Measurements from ENCODE around the gene TDRD10. TPM values are rescaled to one million over a fixed set of nuclear protein-coding genes. Genes with fewer than 3 reads are reported as not detected.

TDRD10 gene
- total and polyA plus RNA-seq, 2 of the 8 experiments (the other 6 are each of a cell fraction or from before 2014, with no cell fraction given) = 0.15 to 0.27 TPM

DNA sequence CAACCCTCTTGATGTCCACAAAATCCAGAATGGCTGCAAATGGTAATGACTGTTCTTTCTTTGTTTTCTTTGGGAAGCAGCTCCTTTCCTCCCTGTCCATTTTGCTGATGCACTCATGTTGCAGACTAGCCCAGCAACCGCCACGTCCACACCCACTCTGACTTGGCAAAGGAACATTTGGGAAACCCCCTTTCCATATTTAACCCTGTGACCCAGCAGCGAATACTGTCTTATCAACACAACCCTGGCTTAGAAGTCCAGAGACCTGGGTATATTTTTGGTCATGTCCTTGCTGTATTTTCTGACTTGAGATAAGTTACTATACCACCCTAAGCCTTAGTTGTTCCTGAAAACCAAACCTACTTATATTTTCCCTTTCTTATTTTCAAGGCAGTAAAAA, 18.3 kb downstream of the TDRD10 start:
- Histone ChIP-seq H3K4ac (replicated peaks; ENCODE audit: insufficient read length, low read depth, low read length) (no peak overlapping the region), H3K4me2 (ENCODE audit: insufficient read depth in 1 of 2, low read depth in 2 of 2, low read length in 2 of 2) (no peak overlapping the region), H3K14ac (ENCODE audit: insufficient read length) (no peak overlapping the region), H2AFZ (ENCODE audit: low read length) (no peak overlapping the region), H3K79me1 (ENCODE audit: low read depth, low read length) (no peaks in the 10 kb centered on the region), H2AK5ac (ENCODE audit: low read depth, low read length) (no peak overlapping the region), H4K91ac (replicated peaks; ENCODE audit: insufficient read length, low read length) (no peak overlapping the region), H2BK20ac (ENCODE audit: low read length) (no peak overlapping the region), H3K4me1 (replicated peaks in 1 of 4; ENCODE audit: control insufficient read depth in 3 of 4, insufficient read depth in 4 of 4, low read length in 3 of 4) (no peaks in the 10 kb centered on the region; a peak in 1 of 7 replicates), H4K20me1 (replicated peaks in 1 of 2; ENCODE audit: control insufficient read depth in 1 of 2, insufficient read depth in 2 of 2, low read length in 2 of 2) (no peaks in the 10 kb centered on the region), H4K8ac (ENCODE audit: extremely low read depth, insufficient read depth, low read length) (no peak overlapping the region), H3K18ac (ENCODE audit: extremely low read depth, low read length) (no peak overlapping the region), H2BK12ac (ENCODE audit: low read depth, low read length) (no peak overlapping the region), H3K23ac (ENCODE audit: insufficient read length) (no peak overlapping the region), H3K27me3 (replicated peaks in 1 of 4; ENCODE audit: control insufficient read depth in 3 of 4, extremely low read depth in 1 of 4, insufficient read depth in 3 of 4, low read length in 3 of 4) (peaks cover 0 to 3% (median 0%) of the 10 kb centered on the region in 4 experiments; a peak in 1 of 7 replicates), H2BK5ac (ENCODE audit: low read depth, low read length) (no peak overlapping the region), H3K79me2 (ENCODE audit: control insufficient read depth in 1 of 2, insufficient read depth in 2 of 2, low read length in 2 of 2) (no peaks in the 10 kb centered on the region), H3K9ac (replicated peaks in 1 of 4; ENCODE audit: extremely low read depth in 1 of 4, low read depth in 3 of 4, low read length in 3 of 4) (no peak overlapping the region), H3K27ac (ENCODE audit: low read depth, low read length) (no peak overlapping the region), H4K5ac (ENCODE audit: insufficient read length, low read depth, low read length) (no peak overlapping the region), H3K23me2 (ENCODE audit: low read depth, low read length) (no peaks in the 10 kb centered on the region), H2BK120ac (replicated peaks; ENCODE audit: low read depth, low read length) (no peak overlapping the region), H3K4me3 (ENCODE audit: extremely low read depth in 1 of 4, insufficient read depth in 2 of 4, low read depth in 3 of 4, low read length in 4 of 4) (no peak overlapping the region), H3K36me3 (ENCODE audit: control insufficient read depth in 2 of 4, insufficient read depth in 4 of 4, low read length in 3 of 4) (no peaks in the 10 kb centered on the region; a peak in 1 of 8 replicates), H3K56ac (replicated peaks; ENCODE audit: insufficient read length, low read depth, low read length) (no peak overlapping the region), H3K9me3 (ENCODE audit: insufficient read depth in 2 of 2, low read depth in 1 of 2, low read length in 1 of 2) (no peaks in the 10 kb centered on the region), H2BK15ac (ENCODE audit: low read length) (no peak overlapping the region)
- DNase-seq (ENCODE audit: low read depth in 1 of 2, low spot score in 2 of 2) (no peak), FAIRE-seq (no peak)
- ChIA-PET POLR2A (ENCODE audit: partially characterized antibody) (interaction anchor here (0.9 kb wide), 1 partner anchor 52 kb away, joined by 3 read pairs; no protein-coding TSS in a partner anchor), CTCF (ENCODE audit: partially characterized antibody) (interaction anchor here (1.5 to 1.6 kb wide), 3 partner anchors 11 to 26 kb away, joined by 4 read pairs; no protein-coding TSS in a partner anchor)
- TF ChIP-seq BCL11A (IDR thresholded peaks at IDR 0.05; ENCODE audit: low read depth in 2 of 2, low read length in 2 of 2) = no peak
- no peak for TF ChIP-seq EZH2 (IDR thresholded peaks at IDR 0.05; ENCODE audit: low read depth, low read length, severe bottlenecking)
- TF ChIP-seq MAFK (IDR thresholded peaks at IDR 0.05; ENCODE audit: low read depth, low read length) = no peak
- 80% methylated on average over 3 of the region's 3 CpGs; no CpG with 5 or more reads in 1 of the 2 experiments for WGBS, 2 experiments (ENCODE audit: extremely low coverage in 1 of 2, insufficient coverage in 1 of 2, insufficient read length in 1 of 2, insufficient replicate concordance in 2 of 2, low coverage in 1 of 2, low lambda C conversion rate in 2 of 2, missing lambda C conversion rate in 1 of 2)

All from H1 (cell line).